NCI-H460 (cell line): ENCODE measurements around the gene GPRIN1. TPM values are rescaled to one million over a fixed set of nuclear protein-coding genes. Genes with fewer than 3 reads are reported as not detected.

Experiments used
- small RNA-seq, 2 experiments: library from RNA; depleted of rRNA; stranded (forward); fragments of <200 nt; gene quantifications; one replicate each; pipeline ENCODE3, GENCODE V24; 2014
- total RNA-seq: library from RNA; depleted of rRNA; stranded (reverse); fragments of >200 nt; shearing (Covaris generic); gene quantifications from 2 replicates; pipeline ENCODE4 v1.2.3, GENCODE V29; 2014; rRNA removed

The GPRIN1 gene
- total RNA-seq, 1 experiment from 2014 or later = 2.0 TPM

Small RNA genes within 50 kb of the gene (small RNA-seq; reads per million reads assigned to genes)
- gene MIR4281 (0 reads per million in 2 experiments), gene RF00019 (0 reads per million in 2 experiments), gene RN7SL684P (0 reads per million in 2 experiments)

Other genes with a start within 250 kb of the GPRIN1 start
- 87.9 and 102 TPM in 2 replicates for gene KIAA1191, start 248.4 kb downstream of the GPRIN1 start, total RNA-seq
- gene ARL10, start 244.7 kb downstream of the GPRIN1 start, total RNA-seq = not detected in 2 replicates
- gene NOP16, start 221.6 kb downstream of the GPRIN1 start, total RNA-seq = 40.8 and 49.4 TPM in 2 replicates
- gene HIGD2A, start 221.4 kb downstream of the GPRIN1 start, total RNA-seq = 172 and 187 TPM in 2 replicates
- gene CLTB, start 193.6 kb downstream of the GPRIN1 start, total RNA-seq = 68.2 and 76.0 TPM in 2 replicates
- 60.4 and 72.4 TPM in 2 replicates for gene FAF2, start 161.8 kb downstream of the GPRIN1 start, total RNA-seq
- gene RNF44, start 72.8 kb downstream of the GPRIN1 start, total RNA-seq = 21.6 and 24.5 TPM in 2 replicates
- gene CDHR2, start 60.8 kb downstream of the GPRIN1 start, total RNA-seq = not detected in 2 replicates
- gene SNCB, start 20.4 kb upstream of the GPRIN1 start, total RNA-seq = 0.10 TPM in 1 of 2 replicates, not detected in the other
- gene EIF4E1B, start 20.5 kb upstream of the GPRIN1 start, total RNA-seq = not detected in 2 replicates
- gene TSPAN17, start 37.3 kb upstream of the GPRIN1 start, total RNA-seq = 25.0 and 33.8 TPM in 2 replicates
- gene UNC5A, start 200.4 kb upstream of the GPRIN1 start, total RNA-seq = not detected in 2 replicates